ENCODE data around the gene RNF144B.

- TF ChIP-seq, protein P1, sequence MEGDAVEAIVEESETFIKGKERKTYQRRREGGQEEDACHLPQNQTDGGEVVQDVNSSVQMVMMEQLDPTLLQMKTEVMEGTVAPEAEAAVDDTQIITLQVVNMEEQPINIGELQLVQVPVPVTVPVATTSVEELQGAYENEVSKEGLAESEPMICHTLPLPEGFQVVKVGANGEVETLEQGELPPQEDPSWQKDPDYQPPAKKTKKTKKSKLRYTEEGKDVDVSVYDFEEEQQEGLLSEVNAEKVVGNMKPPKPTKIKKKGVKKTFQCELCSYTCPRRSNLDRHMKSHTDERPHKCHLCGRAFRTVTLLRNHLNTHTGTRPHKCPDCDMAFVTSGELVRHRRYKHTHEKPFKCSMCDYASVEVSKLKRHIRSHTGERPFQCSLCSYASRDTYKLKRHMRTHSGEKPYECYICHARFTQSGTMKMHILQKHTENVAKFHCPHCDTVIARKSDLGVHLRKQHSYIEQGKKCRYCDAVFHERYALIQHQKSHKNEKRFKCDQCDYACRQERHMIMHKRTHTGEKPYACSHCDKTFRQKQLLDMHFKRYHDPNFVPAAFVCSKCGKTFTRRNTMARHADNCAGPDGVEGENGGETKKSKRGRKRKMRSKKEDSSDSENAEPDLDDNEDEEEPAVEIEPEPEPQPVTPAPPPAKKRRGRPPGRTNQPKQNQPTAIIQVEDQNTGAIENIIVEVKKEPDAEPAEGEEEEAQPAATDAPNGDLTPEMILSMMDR (IDR thresholded peaks at IDR 0.05) = no peak
- TF ChIP-seq POLR2A (IDR thresholded peaks at IDR 0.05) = no peak
These were observed 106.8 kb downstream of the RNF144B start for GRCh38 chr6:18493925-18494324.
